Measurements from ENCODE around the gene RENBP.
A peak's percentile ranks its signal among the peaks of the same experiment; 100 is the strongest.

Gene RENBP

GRCh38 chrX:153926552-153926857 is 17.9 kb downstream of the RENBP start:
- TF ChIP-seq ZFX (IDR thresholded peaks at IDR 0.05) (no peak), CTCF (conservative IDR thresholded peaks at IDR 0.05) (no peak)
- peak overlapping the region; percentile 92 for H3K27ac ChIP-seq

GRCh38 chrX:153925739-153926551 is 18.5 kb downstream of the RENBP start, which contains the start of gene ARHGAP4:
Gene ARHGAP4 (minus strand): TSS chrX:153926264. CDS start chrX:153926202, 62 bp downstream.
- no peak for TF ChIP-seq CTCF (conservative IDR thresholded peaks at IDR 0.05)
- TF ChIP-seq ZFX (IDR thresholded peaks at IDR 0.05), result no peak
- peak within 1 kb of the TSS; percentile 92 for H3K27ac ChIP-seq

GRCh38 chrX:153925387-153925738 is 19.1 kb downstream of the RENBP start:
- H3K27ac ChIP-seq, result no peak overlapping the region
- TF ChIP-seq CTCF (conservative IDR thresholded peaks at IDR 0.05) (no peak), ZFX (IDR thresholded peaks at IDR 0.05) (no peak)

- no peak for TF ChIP-seq ZFX (IDR thresholded peaks at IDR 0.05)
- TF ChIP-seq CTCF (conservative IDR thresholded peaks at IDR 0.05), result peak; percentile 5
- no peak overlapping the region for H3K27ac ChIP-seq
Measured at GRCh38 chrX:153924149-153924861, 20.1 kb downstream of the RENBP start.

- TF ChIP-seq CTCF (conservative IDR thresholded peaks at IDR 0.05), result peak; percentile 71
- TF ChIP-seq ZFX (IDR thresholded peaks at IDR 0.05), result no peak
- no peak overlapping the region for H3K27ac ChIP-seq
Measured at GRCh38 chrX:153922932-153923857, 21.2 kb downstream of the RENBP start.

- no peak overlapping the region for H3K27ac ChIP-seq
- TF ChIP-seq CTCF (conservative IDR thresholded peaks at IDR 0.05) (no peak), ZFX (IDR thresholded peaks at IDR 0.05) (no peak)
Measured at GRCh38 chrX:153921511-153922446, 22.7 kb downstream of the RENBP start.
